IPS-NIHi7 (cell line): ENCODE data around the gene IFNG-AS1.

ENCODE experiments used
- DNase-seq: peaks from one replicate; pipeline ENCODE4 v3.0.0; 2012; ENCODE audit warnings: mixed read lengths; ENCODE audit errors: extremely low spot score

Gene IFNG-AS1

GRCh38 chr12:67993143-67993542 is 3.9 kb downstream of the IFNG-AS1 start:
- no peak for DNase-seq

- peak; percentile 27 for DNase-seq
These were observed 4.8 kb downstream of the IFNG-AS1 start for GRCh38 chr12:67994046-67994445.

- DNase-seq: no peak
These were observed 7.1 kb downstream of the IFNG-AS1 start for GRCh38 chr12:67996347-67996746.

- no peak for DNase-seq
These were observed 9.1 kb downstream of the IFNG-AS1 start for GRCh38 chr12:67998379-67998778.

GRCh38 chr12:67999244-67999643 is 10.0 kb downstream of the IFNG-AS1 start:
- DNase-seq: no peak

GRCh38 chr12:68001486-68002466 is 12.5 kb downstream of the IFNG-AS1 start:
- DNase-seq: peak; percentile 16

- DNase-seq: no peak
These were observed 14.5 kb downstream of the IFNG-AS1 start for GRCh38 chr12:68003777-68004176.

- DNase-seq: no peak
These were observed 17.8 kb downstream of the IFNG-AS1 start for GRCh38 chr12:68007033-68007432.

- DNase-seq: no peak
These were observed 18.2 kb downstream of the IFNG-AS1 start for GRCh38 chr12:68007466-68007865.

- DNase-seq: no peak
These were observed 22.1 kb downstream of the IFNG-AS1 start for GRCh38 chr12:68011206-68011881.

- DNase-seq: no peak
These were observed 22.6 kb downstream of the IFNG-AS1 start for GRCh38 chr12:68011882-68012207.

GRCh38 chr12:68012712-68013111 is 23.5 kb downstream of the IFNG-AS1 start:
- no peak for DNase-seq

GRCh38 chr12:68013181-68013580 is 23.9 kb downstream of the IFNG-AS1 start:
- DNase-seq: no peak

- no peak for DNase-seq
These were observed 26.9 kb downstream of the IFNG-AS1 start for GRCh38 chr12:68016136-68016535.

- DNase-seq: no peak
These were observed 29.1 kb downstream of the IFNG-AS1 start for GRCh38 chr12:68018315-68018714.

- no peak for DNase-seq
These were observed 30.8 kb downstream of the IFNG-AS1 start for GRCh38 chr12:68020049-68020448.

GRCh38 chr12:68020699-68021098 is 31.5 kb downstream of the IFNG-AS1 start:
- DNase-seq: no peak

- DNase-seq: no peak
These were observed 39.4 kb downstream of the IFNG-AS1 start for GRCh38 chr12:68028647-68029046.

GRCh38 chr12:68030248-68030647 is 41.0 kb downstream of the IFNG-AS1 start:
- DNase-seq: no peak

GRCh38 chr12:68031174-68031573 is 41.9 kb downstream of the IFNG-AS1 start:
- no peak for DNase-seq

- DNase-seq: no peak
These were observed 42.9 kb downstream of the IFNG-AS1 start for GRCh38 chr12:68031881-68032739.

- DNase-seq: no peak
These were observed 45.3 kb downstream of the IFNG-AS1 start for GRCh38 chr12:68034567-68034966.
